Right atrium auricular region (tissue), 2 donors: ENCODE measurements around the gene TSHR. TPM values are rescaled to one million over a fixed set of nuclear protein-coding genes. Genes with fewer than 3 reads are reported as not detected.
"Not testable (repeated sequence)": the region's sequence is repeated elsewhere in the genome, so short reads cannot be mapped to it uniquely, and the experiment has no call there.

Experiments
- DNase-seq: peaks from one replicate; pipeline ENCODE4 v3.0.0-alpha.2; 2019; ENCODE audit warnings: low spot score
- H3K27ac ChIP-seq, 2 donors: fragments of 200-600 bp; sonication (generic); 1 replicate in 1 of 2; 2 replicates in 1 of 2; pipeline ENCODE4 v1.5.1; 2016 to 2019
- H3K27me3 ChIP-seq, 2 donors: fragments of 200-600 bp; sonication (generic); one replicate each; pipeline versions ENCODE4 v1.5.1 to v1.6.0; 2017 to 2019
- H3K36me3 ChIP-seq: fragments of 200-600 bp; sonication (generic); one replicate; pipeline ENCODE4 v1.5.1; 2016
- H3K4me1 ChIP-seq, 2 donors: fragments of 200-600 bp; sonication (generic); one replicate each; pipeline versions ENCODE4 v1.5.1 to v1.6.0; 2017 to 2019
- H3K4me3 ChIP-seq, 2 donors: fragments of 200-600 bp; sonication (generic); 1 replicate in 1 of 2; 2 replicates in 1 of 2; pipeline ENCODE4 v1.5.1; 2017 to 2019; ENCODE audit warnings: mild to moderate bottlenecking in 1 of 2, moderate library complexity in 1 of 2
- H3K9me3 ChIP-seq, 2 donors: fragments of 200-600 bp; sonication (generic); one replicate each; pipeline ENCODE4 v1.5.1; 2019
- total RNA-seq, 2 donors: library from RNA; depleted of rRNA; stranded (reverse); fragments of >200 nt; gene quantifications; one replicate each; pipeline ENCODE4 v1.1.0, GENCODE V29; 2016
- TF ChIP-seq, protein P1 (sequence below), 2 donors: fragments of 200-600 bp; sonication (generic); IDR thresholded peaks; one replicate each; pipeline ENCODE4 v1.5.1; 2019; ENCODE audit warnings: antibody characterized with exemption in 2 of 2

Gene TSHR
- total RNA-seq, 2 donors from 2014 or later: not detected

- Histone ChIP-seq H3K4me1 (no peaks in the 10 kb centered on the region), H3K27me3 (no peaks in the 10 kb centered on the region), H3K36me3 (no peaks in the 10 kb centered on the region), H3K9me3 (no peaks in the 10 kb centered on the region), H3K27ac (no peak overlapping the region), H3K4me3 (no peak overlapping the region)
- no peak for DNase-seq
- TF ChIP-seq, protein P1, sequence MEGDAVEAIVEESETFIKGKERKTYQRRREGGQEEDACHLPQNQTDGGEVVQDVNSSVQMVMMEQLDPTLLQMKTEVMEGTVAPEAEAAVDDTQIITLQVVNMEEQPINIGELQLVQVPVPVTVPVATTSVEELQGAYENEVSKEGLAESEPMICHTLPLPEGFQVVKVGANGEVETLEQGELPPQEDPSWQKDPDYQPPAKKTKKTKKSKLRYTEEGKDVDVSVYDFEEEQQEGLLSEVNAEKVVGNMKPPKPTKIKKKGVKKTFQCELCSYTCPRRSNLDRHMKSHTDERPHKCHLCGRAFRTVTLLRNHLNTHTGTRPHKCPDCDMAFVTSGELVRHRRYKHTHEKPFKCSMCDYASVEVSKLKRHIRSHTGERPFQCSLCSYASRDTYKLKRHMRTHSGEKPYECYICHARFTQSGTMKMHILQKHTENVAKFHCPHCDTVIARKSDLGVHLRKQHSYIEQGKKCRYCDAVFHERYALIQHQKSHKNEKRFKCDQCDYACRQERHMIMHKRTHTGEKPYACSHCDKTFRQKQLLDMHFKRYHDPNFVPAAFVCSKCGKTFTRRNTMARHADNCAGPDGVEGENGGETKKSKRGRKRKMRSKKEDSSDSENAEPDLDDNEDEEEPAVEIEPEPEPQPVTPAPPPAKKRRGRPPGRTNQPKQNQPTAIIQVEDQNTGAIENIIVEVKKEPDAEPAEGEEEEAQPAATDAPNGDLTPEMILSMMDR (IDR thresholded peaks at IDR 0.05): no peak
These were observed 50.3 kb downstream of the TSHR start for GRCh38 chr14:81005540-81006228.

- no peak overlapping the region for H3K27ac ChIP-seq
- no peaks in the 10 kb centered on the region for H3K9me3 ChIP-seq
- H3K4me1 ChIP-seq: no peaks in the 10 kb centered on the region
- no peaks in the 10 kb centered on the region for H3K36me3 ChIP-seq
- no peaks in the 10 kb centered on the region for H3K27me3 ChIP-seq
- DNase-seq: no peak
- H3K4me3 ChIP-seq: no peak overlapping the region
- TF ChIP-seq, protein P1 (IDR thresholded peaks at IDR 0.05): no peak
These were observed 50.8 kb downstream of the TSHR start for GRCh38 chr14:81006266-81006665.

DNA sequence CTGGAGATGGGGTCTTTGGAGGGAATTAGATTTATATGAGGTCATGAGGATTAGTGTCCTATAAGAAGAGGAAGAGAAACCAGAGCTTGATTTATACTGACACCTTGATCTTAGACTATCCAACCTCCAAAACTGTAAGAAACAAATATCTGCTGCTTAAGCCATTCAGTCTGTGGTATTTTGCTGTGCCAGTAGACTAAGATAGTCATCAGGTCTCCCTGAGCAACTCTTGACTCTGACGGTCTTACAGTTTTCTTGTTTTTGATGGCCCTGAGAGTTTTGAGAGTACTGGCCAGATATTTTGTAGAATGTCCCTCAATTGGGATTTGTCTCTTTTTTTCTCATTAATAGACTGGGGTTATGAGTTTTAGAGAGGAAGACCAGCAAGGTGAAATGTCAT, 51.7 kb downstream of the TSHR start:
- H3K36me3 ChIP-seq: no peaks in the 10 kb centered on the region
- TF ChIP-seq, protein P1 (IDR thresholded peaks at IDR 0.05): no peak
- no peak for DNase-seq
- H3K4me1 ChIP-seq: no peaks in the 10 kb centered on the region
- no peak overlapping the region for H3K27ac ChIP-seq
- no peak overlapping the region for H3K4me3 ChIP-seq
- no peaks in the 10 kb centered on the region for H3K27me3 ChIP-seq
- H3K9me3 ChIP-seq: no peaks in the 10 kb centered on the region

- DNase-seq: no peak
- no peaks in the 10 kb centered on the region for H3K4me1 ChIP-seq
- no peak overlapping the region for H3K4me3 ChIP-seq
- TF ChIP-seq, protein P1 (IDR thresholded peaks at IDR 0.05): no peak
- H3K9me3 ChIP-seq: no peaks in the 10 kb centered on the region
- H3K27me3 ChIP-seq: no peaks in the 10 kb centered on the region
- H3K36me3 ChIP-seq: no peaks in the 10 kb centered on the region
- H3K27ac ChIP-seq: no peak overlapping the region
These were observed 53.9 kb downstream of the TSHR start for GRCh38 chr14:81009346-81009745.

DNA sequence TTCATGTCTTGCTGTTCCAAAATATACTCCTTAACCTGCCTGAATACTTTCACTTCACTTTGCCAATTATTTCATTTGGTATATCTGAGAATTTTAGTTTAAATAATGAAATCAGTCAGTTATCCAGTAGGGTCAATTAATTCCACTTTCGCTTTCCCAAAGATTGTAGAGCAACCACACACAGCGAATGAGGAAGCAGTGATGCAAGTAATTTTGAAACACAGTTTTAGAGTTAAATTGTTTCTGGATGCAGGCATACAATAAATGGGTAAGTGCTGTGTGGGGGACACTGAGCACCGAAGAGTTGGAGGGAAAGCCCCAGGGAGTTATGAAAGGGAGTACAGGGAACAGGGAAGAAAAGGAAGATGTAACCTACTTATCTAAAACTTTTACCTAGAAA, 62.8 kb downstream of the TSHR start:
- Histone ChIP-seq H3K4me3 (no peak overlapping the region), H3K27me3 (no peaks in the 10 kb centered on the region), H3K4me1 (no peaks in the 10 kb centered on the region), H3K9me3 (no peaks in the 10 kb centered on the region), H3K27ac (no peak overlapping the region), H3K36me3 (no peaks in the 10 kb centered on the region)
- TF ChIP-seq, protein P1 (IDR thresholded peaks at IDR 0.05): no peak
- DNase-seq: no peak

GRCh38 chr14:81018684-81019083, 63.3 kb downstream of the TSHR start:
- Histone ChIP-seq H3K36me3 (no peaks in the 10 kb centered on the region), H3K27me3 (no peaks in the 10 kb centered on the region), H3K9me3 (no peaks in the 10 kb centered on the region), H3K4me1 (no peaks in the 10 kb centered on the region), H3K4me3 (no peak overlapping the region), H3K27ac (no peak overlapping the region)
- no peak for DNase-seq
- TF ChIP-seq, protein P1 (IDR thresholded peaks at IDR 0.05): no peak

DNA sequence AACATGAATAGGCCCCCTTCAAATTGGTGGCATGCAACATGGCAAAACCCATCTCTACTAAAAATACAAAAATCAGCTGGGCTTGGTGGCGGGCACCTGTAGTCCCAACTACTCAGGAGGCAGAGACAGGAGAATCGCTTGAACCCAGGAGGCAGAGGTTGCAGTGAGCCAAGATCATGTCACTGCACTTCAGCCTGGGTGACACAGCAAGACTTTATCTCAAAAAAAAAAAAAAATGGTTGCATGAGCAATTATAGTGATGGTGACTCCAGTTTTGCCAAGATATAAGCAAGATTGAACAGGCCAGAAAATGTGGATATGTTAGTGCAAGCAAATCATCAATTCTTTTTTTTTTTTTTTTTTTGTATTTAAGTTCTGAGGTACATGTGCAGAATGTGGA, 63.7 kb downstream of the TSHR start:
- H3K4me1 ChIP-seq, H3K36me3 ChIP-seq, DNase-seq, H3K27ac ChIP-seq, H3K27me3 ChIP-seq, H3K9me3 ChIP-seq, H3K4me3 ChIP-seq: not testable (repeated sequence)
